Liver (tissue), 9 donors: ENCODE measurements around the gene AGFG1. TPM values are rescaled to one million over a fixed set of nuclear protein-coding genes. Genes with fewer than 3 reads are reported as not detected.

Experiments
- DNase-seq: peaks from one replicate; pipeline ENCODE4 v3.0.0-alpha.2; 2017; ENCODE audit warnings: low spot score
- H3K27ac ChIP-seq, 2 donors: one replicate each; pipeline ENCODE4 v1.7.0; 2013; ENCODE audit warnings: inconsistent platforms in 2 of 2, low read length in 2 of 2, control low read depth in 1 of 2, low read depth in 1 of 2, mild to moderate bottlenecking in 1 of 2
- H3K27me3 ChIP-seq, 4 donors: one replicate each; pipeline versions ENCODE4 v1.6.1 to v1.7.0; 2013; ENCODE audit warnings: low read length in 3 of 4, inconsistent platforms in 1 of 4, mild to moderate bottlenecking in 1 of 4, moderate library complexity in 1 of 4; ENCODE audit not compliant: control insufficient read depth in 4 of 4, insufficient read depth in 4 of 4
- H3K36me3 ChIP-seq, 4 donors: one replicate each; pipeline versions ENCODE4 v1.6.1 to v1.7.0; 2013; ENCODE audit warnings: low read length in 3 of 4, mild to moderate bottlenecking in 3 of 4, low read depth in 1 of 4, moderate library complexity in 1 of 4; ENCODE audit not compliant: control insufficient read depth in 4 of 4, insufficient read depth in 3 of 4
- H3K4me1 ChIP-seq, 4 donors: one replicate each; pipeline versions ENCODE4 v1.6.1 to v1.7.0; 2013; ENCODE audit warnings: low read length in 3 of 4, mild to moderate bottlenecking in 3 of 4, moderate library complexity in 1 of 4; ENCODE audit not compliant: control insufficient read depth in 4 of 4, insufficient read depth in 4 of 4
- H3K4me3 ChIP-seq, 3 donors: one replicate each; pipeline versions ENCODE4 v1.6.1 to v1.7.0; 2013; ENCODE audit warnings: low read length in 3 of 3, control low read depth in 1 of 3, low read depth in 1 of 3, mild to moderate bottlenecking in 1 of 3
- H3K9ac ChIP-seq, 2 donors: one replicate each; pipeline ENCODE4 v1.7.0; 2013; ENCODE audit warnings: low read length in 2 of 2, mild to moderate bottlenecking in 2 of 2, moderate library complexity in 2 of 2, control low read depth in 1 of 2, low read depth in 1 of 2
- H3K9me3 ChIP-seq, 4 donors: one replicate each; pipeline versions ENCODE4 v1.6.1 to v1.7.0; 2013; ENCODE audit warnings: low read length in 3 of 4; ENCODE audit not compliant: control insufficient read depth in 4 of 4
- CTCF ChIP-seq: fragments of 150-350 bp; IDR thresholded peaks from 2 replicates; pipeline ENCODE4 v1.5.1; 2017; ENCODE audit warnings: improper control_type of control experiment, low read depth, low read length; ENCODE audit not compliant: missing input control
- EGR1 ChIP-seq, 2 donors: IDR thresholded peaks; 2 replicates each; pipeline ENCODE4 v1.6.1; 2016 to 2018; ENCODE audit warnings: antibody characterized with exemption in 2 of 2, low read depth in 2 of 2
- FOXA1 ChIP-seq: IDR thresholded peaks from 2 replicates; pipeline ENCODE4 v1.6.1; 2016; ENCODE audit warnings: antibody characterized with exemption
- FOXA2 ChIP-seq: IDR thresholded peaks from 2 replicates; pipeline ENCODE4 v1.6.1; 2016; ENCODE audit warnings: antibody characterized with exemption
- HNF4A ChIP-seq, 2 donors: conservative IDR thresholded peaks; 2 replicates each; pipeline ENCODE4 v1.6.1; 2016; ENCODE audit warnings: antibody characterized with exemption in 2 of 2, mild to moderate bottlenecking in 2 of 2
- HNF4G ChIP-seq: IDR thresholded peaks from 2 replicates; pipeline ENCODE4 v1.6.1; 2016; ENCODE audit warnings: antibody characterized with exemption
- JUND ChIP-seq, 2 donors: IDR thresholded peaks; 2 replicates each; pipeline ENCODE4 v1.6.1; 2016; ENCODE audit warnings: antibody characterized with exemption in 2 of 2
- MAX ChIP-seq: IDR thresholded peaks from 2 replicates; pipeline ENCODE4 v1.6.1; 2016; ENCODE audit warnings: antibody characterized with exemption
- NR2F2 ChIP-seq: IDR thresholded peaks from 2 replicates; pipeline ENCODE4 v1.6.1; 2016; ENCODE audit warnings: antibody characterized with exemption
- RAD21 ChIP-seq, 2 donors: IDR thresholded peaks; 2 replicates each; pipeline ENCODE4 v1.6.1; 2016; ENCODE audit warnings: antibody characterized with exemption in 2 of 2, mild to moderate bottlenecking in 2 of 2
- RXRA ChIP-seq, 2 donors: IDR thresholded peaks; 2 replicates each; pipeline ENCODE4 v1.6.1; 2017 to 2018; ENCODE audit warnings: antibody characterized with exemption in 2 of 2, mild to moderate bottlenecking in 1 of 2
- SP1 ChIP-seq: IDR thresholded peaks from 2 replicates; pipeline ENCODE4 v1.6.1; 2018; ENCODE audit warnings: antibody characterized with exemption, mild to moderate bottlenecking
- TAF1 ChIP-seq: conservative IDR thresholded peaks from 2 replicates; pipeline ENCODE4 v1.6.1; 2016; ENCODE audit warnings: antibody characterized with exemption, mild to moderate bottlenecking
- YY1 ChIP-seq: IDR thresholded peaks from 2 replicates; pipeline ENCODE4 v1.6.1; 2016; ENCODE audit warnings: antibody characterized with exemption, mild to moderate bottlenecking
- ZBTB33 ChIP-seq: IDR thresholded peaks from 2 replicates; pipeline ENCODE4 v1.6.1; 2016; ENCODE audit warnings: antibody characterized with exemption
- WGBS: extraction: QIAGEN DNeasy Blood & Tissue Kit; methylation state at CpG from one replicate; pipeline ENCODE4 v1.1.7; 2013; 5-methylcytosine and 5-hydroxymethylcytosine counted together
- polyA plus RNA-seq, 2 donors: library from polyadenylated mRNA; stranded (reverse) in 1 of 2; unstranded in 1 of 2; fragments of 200-250 nt in 1 of 2; fragments of >200 nt in 1 of 2; fragmentation: Nextera tagmentation in 1 of 2; extraction: Ambion mirVana in 1 of 2; gene quantifications; one replicate each; pipeline versions ENCODE4 v1.2.1 to v1.2.3, GENCODE V29; 2013 to 2015
- total RNA-seq, 2 donors: library from RNA; depleted of rRNA; stranded (reverse); fragments of >200 nt; gene quantifications; one replicate each; pipeline ENCODE4 v1.2.3, GENCODE V29; 2014
- TF ChIP-seq, protein P1 (sequence below): IDR thresholded peaks from 2 replicates; pipeline ENCODE4 v1.6.1; 2016; ENCODE audit warnings: antibody characterized with exemption, mild to moderate bottlenecking
- TF ChIP-seq, protein P2 (sequence below): IDR thresholded peaks from 2 replicates; pipeline ENCODE4 v1.6.1; 2016; ENCODE audit warnings: antibody characterized with exemption
- donor health status: healthy.
- donor health status: healthy.
- donor health status: healthy.
- donor health status: healthy.
- donor health status: healthy.

Gene AGFG1
- total and polyA plus RNA-seq, 4 donors: 8.5 to 49.7 (median 23.7) TPM

GRCh38 chr2:227442639-227443038 lies 29.3 kb upstream of the AGFG1 start:
- Histone ChIP-seq H3K4me1 (no peaks in the 10 kb centered on the region), H3K27me3 (no peaks in the 10 kb centered on the region), H3K27ac (no peak overlapping the region), H3K9me3 (no peaks in the 10 kb centered on the region), H3K4me3 (no peak overlapping the region), H3K9ac (no peak overlapping the region), H3K36me3 (no peaks in the 10 kb centered on the region)
- TF ChIP-seq, protein P1, sequence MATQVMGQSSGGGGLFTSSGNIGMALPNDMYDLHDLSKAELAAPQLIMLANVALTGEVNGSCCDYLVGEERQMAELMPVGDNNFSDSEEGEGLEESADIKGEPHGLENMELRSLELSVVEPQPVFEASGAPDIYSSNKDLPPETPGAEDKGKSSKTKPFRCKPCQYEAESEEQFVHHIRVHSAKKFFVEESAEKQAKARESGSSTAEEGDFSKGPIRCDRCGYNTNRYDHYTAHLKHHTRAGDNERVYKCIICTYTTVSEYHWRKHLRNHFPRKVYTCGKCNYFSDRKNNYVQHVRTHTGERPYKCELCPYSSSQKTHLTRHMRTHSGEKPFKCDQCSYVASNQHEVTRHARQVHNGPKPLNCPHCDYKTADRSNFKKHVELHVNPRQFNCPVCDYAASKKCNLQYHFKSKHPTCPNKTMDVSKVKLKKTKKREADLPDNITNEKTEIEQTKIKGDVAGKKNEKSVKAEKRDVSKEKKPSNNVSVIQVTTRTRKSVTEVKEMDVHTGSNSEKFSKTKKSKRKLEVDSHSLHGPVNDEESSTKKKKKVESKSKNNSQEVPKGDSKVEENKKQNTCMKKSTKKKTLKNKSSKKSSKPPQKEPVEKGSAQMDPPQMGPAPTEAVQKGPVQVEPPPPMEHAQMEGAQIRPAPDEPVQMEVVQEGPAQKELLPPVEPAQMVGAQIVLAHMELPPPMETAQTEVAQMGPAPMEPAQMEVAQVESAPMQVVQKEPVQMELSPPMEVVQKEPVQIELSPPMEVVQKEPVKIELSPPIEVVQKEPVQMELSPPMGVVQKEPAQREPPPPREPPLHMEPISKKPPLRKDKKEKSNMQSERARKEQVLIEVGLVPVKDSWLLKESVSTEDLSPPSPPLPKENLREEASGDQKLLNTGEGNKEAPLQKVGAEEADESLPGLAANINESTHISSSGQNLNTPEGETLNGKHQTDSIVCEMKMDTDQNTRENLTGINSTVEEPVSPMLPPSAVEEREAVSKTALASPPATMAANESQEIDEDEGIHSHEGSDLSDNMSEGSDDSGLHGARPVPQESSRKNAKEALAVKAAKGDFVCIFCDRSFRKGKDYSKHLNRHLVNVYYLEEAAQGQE: no peak
- TF ChIP-seq FOXA1: no peak
- TF ChIP-seq TAF1: no peak
- no peak for TF ChIP-seq YY1
- TF ChIP-seq, protein P2, sequence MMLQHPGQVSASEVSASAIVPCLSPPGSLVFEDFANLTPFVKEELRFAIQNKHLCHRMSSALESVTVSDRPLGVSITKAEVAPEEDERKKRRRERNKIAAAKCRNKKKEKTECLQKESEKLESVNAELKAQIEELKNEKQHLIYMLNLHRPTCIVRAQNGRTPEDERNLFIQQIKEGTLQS: no peak
- no peak for TF ChIP-seq HNF4A (conservative IDR thresholded peaks at IDR 0.05)
- no peak for TF ChIP-seq EGR1 (IDR thresholded peaks at IDR 0.05; ENCODE audit: low read depth in 2 of 2)
- no peak for TF ChIP-seq RXRA (IDR thresholded peaks at IDR 0.05)
- no peak for TF ChIP-seq CTCF
- no peak for TF ChIP-seq MAX
- TF ChIP-seq RAD21 (IDR thresholded peaks at IDR 0.05): no peak
- no peak for TF ChIP-seq ZBTB33
- TF ChIP-seq HNF4G: no peak
- TF ChIP-seq SP1: no peak
- no peak for TF ChIP-seq NR2F2
- no peak for TF ChIP-seq FOXA2
- no peak for TF ChIP-seq JUND (IDR thresholded peaks at IDR 0.05)
- no peak for DNase-seq
- 100% methylated on average over 1 of the region's 1 CpG for WGBS
